Rectal smooth muscle tissue (tissue), 1 donor: ENCODE results near the gene ANTXRL.
"Not testable (repeated sequence)": the region's sequence is repeated elsewhere in the genome, so short reads cannot be mapped to it uniquely, and the experiment has no call there.

Source experiments
- H3K27ac ChIP-seq: one replicate; pipeline ENCODE4 v1.7.0; 2013; ENCODE audit warnings: low read depth, low read length, inconsistent platforms
- H3K27me3 ChIP-seq: one replicate; pipeline ENCODE4 v1.7.0; 2013; ENCODE audit warnings: low read length; ENCODE audit not compliant: control insufficient read depth, insufficient read depth
- H3K36me3 ChIP-seq: one replicate; pipeline ENCODE4 v1.7.0; 2013; ENCODE audit warnings: low read length; ENCODE audit not compliant: control insufficient read depth, insufficient read depth
- H3K4me1 ChIP-seq: one replicate; pipeline ENCODE4 v1.7.0; 2013; ENCODE audit warnings: low read length; ENCODE audit not compliant: control insufficient read depth, insufficient read depth
- H3K4me3 ChIP-seq: one replicate; pipeline ENCODE4 v1.7.0; 2013; ENCODE audit warnings: low read length
- H3K9ac ChIP-seq: one replicate; pipeline ENCODE4 v1.7.0; 2013; ENCODE audit warnings: low read length

ANTXRL gene

GRCh38 chr10:46311961-46312431 lies 25.2 kb downstream of the ANTXRL start:
- H3K27me3 ChIP-seq, H3K4me1 ChIP-seq, H3K9ac ChIP-seq, H3K36me3 ChIP-seq, H3K4me3 ChIP-seq, H3K27ac ChIP-seq: not testable (repeated sequence)

GRCh38 chr10:46312953-46313352 lies 26.2 kb downstream of the ANTXRL start:
- H3K27me3 ChIP-seq, result no peaks in the 10 kb centered on the region
- no peak overlapping the region for H3K4me3 ChIP-seq
- H3K9ac ChIP-seq, result no peak overlapping the region
- no peak overlapping the region for H3K27ac ChIP-seq
- H3K36me3 ChIP-seq, result no peaks in the 10 kb centered on the region
- no peaks in the 10 kb centered on the region for H3K4me1 ChIP-seq

GRCh38 chr10:46314071-46314470 lies 27.3 kb downstream of the ANTXRL start:
- no peaks in the 10 kb centered on the region for H3K36me3 ChIP-seq
- H3K4me3 ChIP-seq, result no peak overlapping the region
- no peak overlapping the region for H3K27ac ChIP-seq
- H3K27me3 ChIP-seq, result no peaks in the 10 kb centered on the region
- H3K4me1 ChIP-seq, result no peaks in the 10 kb centered on the region
- no peak overlapping the region for H3K9ac ChIP-seq

GRCh38 chr10:46315071-46315860 lies 28.5 kb downstream of the ANTXRL start:
- H3K4me1 ChIP-seq, H3K9ac ChIP-seq, H3K36me3 ChIP-seq, H3K27ac ChIP-seq, H3K27me3 ChIP-seq, H3K4me3 ChIP-seq: not testable (repeated sequence)

- Histone ChIP-seq H3K27ac (no peak overlapping the region), H3K9ac (no peak overlapping the region), H3K36me3 (no peaks in the 10 kb centered on the region), H3K4me3 (no peak overlapping the region), H3K27me3 (no peaks in the 10 kb centered on the region), H3K4me1 (no peaks in the 10 kb centered on the region)
Observed at GRCh38 chr10:46317370-46317769, 30.6 kb downstream of the ANTXRL start.

GRCh38 chr10:46317889-46318288 lies 31.1 kb downstream of the ANTXRL start:
- Histone ChIP-seq H3K27me3 (no peaks in the 10 kb centered on the region), H3K4me3 (no peak overlapping the region), H3K27ac (no peak overlapping the region), H3K4me1 (no peaks in the 10 kb centered on the region), H3K9ac (no peak overlapping the region), H3K36me3 (no peaks in the 10 kb centered on the region)

GRCh38 chr10:46318799-46319198 lies 32.0 kb downstream of the ANTXRL start:
- Histone ChIP-seq H3K36me3 (no peaks in the 10 kb centered on the region), H3K9ac (no peak overlapping the region), H3K27me3 (no peaks in the 10 kb centered on the region), H3K27ac (no peak overlapping the region), H3K4me3 (no peak overlapping the region), H3K4me1 (no peaks in the 10 kb centered on the region)

- no peaks in the 10 kb centered on the region for H3K27me3 ChIP-seq
- H3K9ac ChIP-seq, result no peak overlapping the region
- no peaks in the 10 kb centered on the region for H3K36me3 ChIP-seq
- no peaks in the 10 kb centered on the region for H3K4me1 ChIP-seq
- no peak overlapping the region for H3K27ac ChIP-seq
- H3K4me3 ChIP-seq, result no peak overlapping the region
Observed at GRCh38 chr10:46319389-46319788, 32.6 kb downstream of the ANTXRL start.

GRCh38 chr10:46321770-46322169 lies 35.0 kb downstream of the ANTXRL start:
- Histone ChIP-seq H3K9ac (no peak overlapping the region), H3K27ac (no peak overlapping the region), H3K27me3 (no peaks in the 10 kb centered on the region), H3K4me1 (no peaks in the 10 kb centered on the region), H3K36me3 (no peaks in the 10 kb centered on the region), H3K4me3 (no peak overlapping the region)

- no peaks in the 10 kb centered on the region for H3K4me1 ChIP-seq
- H3K27ac ChIP-seq, result no peak overlapping the region
- H3K36me3 ChIP-seq, result no peaks in the 10 kb centered on the region
- H3K9ac ChIP-seq, result no peak overlapping the region
- H3K4me3 ChIP-seq, result no peak overlapping the region
- no peaks in the 10 kb centered on the region for H3K27me3 ChIP-seq
Observed at GRCh38 chr10:46323176-46323575, 36.4 kb downstream of the ANTXRL start.

- Histone ChIP-seq H3K36me3 (no peaks in the 10 kb centered on the region), H3K4me3 (no peak overlapping the region), H3K9ac (no peak overlapping the region), H3K27ac (no peak overlapping the region), H3K27me3 (no peaks in the 10 kb centered on the region), H3K4me1 (no peaks in the 10 kb centered on the region)
Observed at GRCh38 chr10:46325021-46325420, 38.2 kb downstream of the ANTXRL start.

GRCh38 chr10:46326066-46326465 lies 39.3 kb downstream of the ANTXRL start:
- H3K9ac ChIP-seq, result no peak overlapping the region
- H3K4me3 ChIP-seq, result no peak overlapping the region
- no peaks in the 10 kb centered on the region for H3K36me3 ChIP-seq
- peaks cover 2% of the 10 kb centered on the region for H3K27me3 ChIP-seq
- no peaks in the 10 kb centered on the region for H3K4me1 ChIP-seq
- H3K27ac ChIP-seq, result no peak overlapping the region

- Histone ChIP-seq H3K36me3 (no peaks in the 10 kb centered on the region), H3K27ac (no peak overlapping the region), H3K4me3 (no peak overlapping the region), H3K4me1 (no peaks in the 10 kb centered on the region), H3K9ac (no peak overlapping the region), H3K27me3 (peaks cover 2% of the 10 kb centered on the region)
Observed at GRCh38 chr10:46326971-46327370, 40.2 kb downstream of the ANTXRL start.
